Panc1 (cell line): ENCODE data around the gene ERMARD. TPM values are rescaled to one million over a fixed set of nuclear protein-coding genes. Genes with fewer than 3 reads are reported as not detected.

Experiments
- ATAC-seq: fragments of 200-7000 bp; cut with Tn5 transposase; 2 replicates; pipeline ENCODE4 v1.9.1; 2020; ENCODE audit warnings: mild to moderate bottlenecking, moderate library complexity
- BruUV-seq: library from RNA; stranded (reverse); fragments of 400-500 nt; replicated peaks from 2 replicates; lab custom pipeline; 2021; lab: Mats Ljungman, UMichigan
- CTCF ChIA-PET: fragments of 300-600 bp; sonication (Branson Sonifier 250); formaldehyde crosslinking; loops from one replicate; lab custom pipeline; 2022; ENCODE audit warnings: antibody characterized with exemption; lab: Charles Lee
- POLR2A ChIA-PET: fragments of 300-600 bp; sonication (Branson Sonifier 250); formaldehyde crosslinking; loops from one replicate; lab custom pipeline; 2022; ENCODE audit warnings: antibody characterized with exemption; lab: Charles Lee
- DNase-seq: peaks from one replicate; pipeline ENCODE4 v3.0.0-alpha.2; 2010; ENCODE audit warnings: low read depth, low spot score
- H3K27ac ChIP-seq: 2 replicates; pipeline ENCODE4 v1.5.1; 2011; ENCODE audit warnings: mild to moderate bottlenecking, low read length, inconsistent platforms
- H3K27me3 ChIP-seq: fragments of 200-500 bp; sonication (Bioruptor generic); 2 replicates; pipeline ENCODE4 v1.6.0; 2014; ENCODE audit warnings: low read length, inconsistent platforms; ENCODE audit not compliant: control insufficient read depth, insufficient read depth
- H3K36me3 ChIP-seq: fragments of 200-500 bp; sonication (Bioruptor generic); 2 replicates; pipeline ENCODE4 v1.5.1; 2014; ENCODE audit warnings: inconsistent platforms, mild to moderate bottlenecking, low read length, moderate library complexity; ENCODE audit not compliant: control insufficient read depth, insufficient read depth
- H3K4me1 ChIP-seq: 2 replicates; pipeline ENCODE4 v1.5.1; 2011; ENCODE audit warnings: inconsistent platforms, mild to moderate bottlenecking, low read length, moderate library complexity; ENCODE audit not compliant: control insufficient read depth, insufficient read depth
- H3K4me3 ChIP-seq, 2 experiments: 2 replicates each; pipeline ENCODE4 v1.5.1; 2011 to 2012; ENCODE audit warnings: low read depth in 2 of 2, low read length in 2 of 2, mild to moderate bottlenecking in 2 of 2, inconsistent platforms in 1 of 2, moderate library complexity in 1 of 2
- H3K9me3 ChIP-seq: fragments of 200-500 bp; sonication (Bioruptor generic); 2 replicates; pipeline ENCODE4 v1.5.1; 2014; ENCODE audit warnings: low read depth, mild to moderate bottlenecking, inconsistent platforms, low read length, moderate library complexity; ENCODE audit not compliant: control insufficient read depth, insufficient read depth
- CTCF ChIP-seq: fragments of 450-650 bp; IDR thresholded peaks from 2 replicates; pipeline ENCODE4 v1.5.1; 2017; ENCODE audit warnings: mild to moderate bottlenecking
- POLR2AphosphoS5 ChIP-seq: IDR thresholded peaks from 2 replicates; pipeline ENCODE4 v1.6.1; 2012; ENCODE audit warnings: mild to moderate bottlenecking, low read depth, low read length, moderate library complexity
- REST ChIP-seq, 2 experiments: IDR thresholded peaks; 2 replicates each; pipeline ENCODE4 v1.6.1; 2011 to 2012; ENCODE audit warnings: low read depth in 2 of 2, control low read depth in 1 of 2, low read length in 1 of 2, mild to moderate bottlenecking in 1 of 2, moderate library complexity in 1 of 2; ENCODE audit not compliant: insufficient read depth in 1 of 2
- TCF7L2 ChIP-seq: IDR thresholded peaks from 2 replicates; pipeline ENCODE4 v1.6.1; 2011; ENCODE audit warnings: mild to moderate bottlenecking, low read depth, low read length, inconsistent platforms
- in situ Hi-C: cut with HindIII; loops from 2 replicates; pipeline ENCODE4 v1.10.0; 2016; ENCODE audit warnings: low sequenced_read_pairs, low pct_unique_long_range_greater_than_20kb
- intact Hi-C: fragments of 100-400 bp; cut with micrococcal nuclease; formaldehyde crosslinking; loops from one replicate; pipeline ENCODE4 v1.10.0; 2022; ENCODE audit not compliant: unreplicated experiment
- total RNA-seq: library from RNA; stranded (reverse); gene quantifications from one replicate; pipeline ENCODE4 v1.2.1, GENCODE V29; 2021; ENCODE audit not compliant: unreplicated experiment

The ERMARD gene
- total RNA-seq, 1 experiment from 2014 or later = 38.5 TPM

GRCh38 chr6:169806701-169807100 is 55.3 kb downstream of the ERMARD start:
- intact Hi-C loops = no loop called here
- ChIA-PET POLR2A (no interaction called here), CTCF (interaction anchor here (1.0 to 4.2 kb wide), 3 partner anchors 12 to 24 kb away, joined by 3 to 27 read pairs (median 4); no protein-coding TSS in a partner anchor)
- in situ Hi-C loops = no loop called here
- no peak overlapping the region for H3K4me3 ChIP-seq
- BruUV-seq = no TSS peak
- no peak for ATAC-seq
- DNase-seq = no peak
- H3K4me1 ChIP-seq = peaks cover 3% of the 10 kb centered on the region; the same call in 1 of the 2 replicates
- no peak overlapping the region for H3K27ac ChIP-seq
- H3K9me3 ChIP-seq = no peaks in the 10 kb centered on the region
- TF ChIP-seq TCF7L2 (no peak), POLR2AphosphoS5 (no peak), REST (IDR thresholded peaks at IDR 0.05; ENCODE audit: insufficient read depth in 1 of 2, low read depth in 2 of 2, low read length in 1 of 2) (no peak)
- no peaks in the 10 kb centered on the region for H3K36me3 ChIP-seq
- no peaks in the 10 kb centered on the region; the same call in 1 of the 2 replicates for H3K27me3 ChIP-seq

GRCh38 chr6:169807229-169807628 is 55.8 kb downstream of the ERMARD start:
- in situ Hi-C loops (no loop called here), intact Hi-C loops (no loop called here)
- TF ChIP-seq TCF7L2 (no peak), REST (IDR thresholded peaks at IDR 0.05; ENCODE audit: insufficient read depth in 1 of 2, low read depth in 2 of 2, low read length in 1 of 2) (no peak), CTCF (no peak)
- ChIA-PET POLR2A (no interaction called here), CTCF (interaction anchor here (1.1 to 4.2 kb wide), 3 partner anchors 18 to 25 kb away, joined by 3 to 27 read pairs (median 4); no protein-coding TSS in a partner anchor)
- Histone ChIP-seq H3K4me3 (no peak overlapping the region), H3K27me3 (no peaks in the 10 kb centered on the region; the same call in 1 of the 2 replicates), H3K27ac (no peak overlapping the region), H3K4me1 (peaks cover 3% of the 10 kb centered on the region; the same call in 1 of the 2 replicates), H3K36me3 (no peaks in the 10 kb centered on the region), H3K9me3 (no peaks in the 10 kb centered on the region)
- DNase-seq (no peak), ATAC-seq (no peak)
- no TSS peak for BruUV-seq
